ENCODE data around the gene CAMTA1.

Gene CAMTA1

GRCh38 chr1:7616076-7616832 lies 831.0 kb downstream of the CAMTA1 start:
- DNase-seq (ENCODE audit: low read depth): peak; percentile 42

DNA sequence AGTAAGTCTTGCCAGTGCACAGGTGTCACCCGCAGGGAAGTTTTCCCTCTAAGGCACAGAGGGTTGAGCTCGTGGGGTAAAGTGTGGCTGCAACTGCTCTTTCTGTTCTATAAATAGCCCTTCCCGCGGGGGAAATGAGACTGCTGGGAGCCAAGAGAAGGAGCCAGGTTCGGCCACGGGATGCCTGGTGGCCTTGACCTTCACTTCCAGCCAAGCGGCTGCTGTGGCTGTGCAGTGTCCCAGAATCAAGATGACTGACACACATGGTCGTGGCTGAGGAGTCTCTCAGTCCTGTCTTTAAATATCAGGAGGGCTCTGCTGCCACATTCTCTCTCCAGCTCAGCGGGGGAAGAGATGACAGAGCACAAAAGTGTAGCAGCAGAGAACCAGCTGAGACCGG lies 831.7 kb downstream of the CAMTA1 start:
- no peak for DNase-seq (ENCODE audit: low read depth)

DNA sequence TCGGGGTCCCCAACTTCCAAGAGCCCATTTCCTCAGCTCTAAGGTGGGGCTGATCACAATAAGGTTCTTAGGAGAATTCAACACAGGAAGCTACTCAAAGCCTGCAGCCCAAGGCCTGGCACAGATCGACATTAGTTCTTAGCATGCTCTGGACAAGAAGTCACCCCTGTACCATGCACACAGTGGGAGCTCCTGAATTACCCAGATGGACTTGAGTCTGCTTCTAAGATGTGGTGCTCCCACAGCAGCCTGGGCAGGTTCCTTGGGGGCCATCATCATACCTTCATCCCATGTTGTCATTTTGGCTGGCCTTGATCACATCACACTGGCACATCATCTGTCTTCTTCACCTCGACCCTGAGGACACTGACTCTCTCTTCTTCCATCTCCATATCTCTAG lies 832.6 kb downstream of the CAMTA1 start:
- DNase-seq (ENCODE audit: low read depth): no peak

GRCh38 chr1:7620196-7620595 lies 834.9 kb downstream of the CAMTA1 start:
- DNase-seq (ENCODE audit: low read depth): no peak

- peak; percentile 6 for DNase-seq (ENCODE audit: low read depth)
These were observed 836.3 kb downstream of the CAMTA1 start for GRCh38 chr1:7621334-7622219.

GRCh38 chr1:7623842-7624241 lies 838.6 kb downstream of the CAMTA1 start:
- no peak for DNase-seq (ENCODE audit: low read depth)

DNA sequence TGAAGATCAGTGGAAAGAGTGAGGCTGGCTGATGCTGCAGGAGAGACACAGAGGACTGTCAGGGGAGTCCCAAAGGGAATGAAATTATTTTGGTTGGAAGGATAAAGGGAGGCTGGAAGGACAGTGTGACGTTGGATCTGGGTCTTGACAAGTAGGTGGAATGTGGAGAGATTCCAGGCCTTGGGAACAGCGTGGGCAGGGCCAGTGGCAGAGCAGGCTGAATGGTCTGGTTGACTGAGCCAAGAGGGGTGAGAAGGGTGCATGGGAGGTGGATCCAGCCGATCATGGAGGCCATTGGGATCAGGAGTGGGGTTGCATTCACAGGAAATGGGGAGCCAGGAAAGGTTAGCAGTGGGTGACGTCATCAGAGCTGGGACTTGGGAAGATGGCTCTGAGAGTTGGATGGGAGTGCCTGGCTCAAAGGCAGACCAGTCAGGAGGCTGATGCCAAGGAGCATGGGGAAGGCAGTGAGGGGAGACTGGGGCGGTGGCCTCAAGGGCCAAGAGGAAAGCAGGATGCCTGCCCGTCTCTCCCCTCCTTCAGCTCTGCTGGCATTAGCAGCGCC lies 839.6 kb downstream of the CAMTA1 start:
- DNase-seq (ENCODE audit: low read depth): no peak

DNA sequence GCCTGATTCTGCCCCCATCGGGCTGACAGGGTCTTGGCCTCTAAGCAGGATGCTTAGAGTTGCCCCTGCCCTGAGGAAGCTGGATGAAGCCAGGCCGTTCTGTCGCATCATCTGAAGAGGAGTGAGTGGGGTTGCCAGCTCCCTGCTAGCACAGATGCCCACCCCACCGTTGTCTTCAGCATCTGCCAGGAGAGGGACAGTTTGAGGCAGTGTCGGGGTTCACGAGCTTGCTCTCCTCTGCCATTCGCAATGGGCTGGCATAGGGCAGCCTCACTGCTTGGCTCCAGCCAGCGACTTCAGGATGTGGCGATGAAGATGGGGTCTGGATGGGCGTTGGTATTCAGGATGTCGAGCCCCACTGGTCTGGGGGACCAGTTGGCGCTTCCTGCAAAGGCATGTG lies 840.1 kb downstream of the CAMTA1 start:
- DNase-seq (ENCODE audit: low read depth): no peak

- DNase-seq (ENCODE audit: low read depth): no peak
These were observed 843.0 kb downstream of the CAMTA1 start for GRCh38 chr1:7628273-7628672.

DNA sequence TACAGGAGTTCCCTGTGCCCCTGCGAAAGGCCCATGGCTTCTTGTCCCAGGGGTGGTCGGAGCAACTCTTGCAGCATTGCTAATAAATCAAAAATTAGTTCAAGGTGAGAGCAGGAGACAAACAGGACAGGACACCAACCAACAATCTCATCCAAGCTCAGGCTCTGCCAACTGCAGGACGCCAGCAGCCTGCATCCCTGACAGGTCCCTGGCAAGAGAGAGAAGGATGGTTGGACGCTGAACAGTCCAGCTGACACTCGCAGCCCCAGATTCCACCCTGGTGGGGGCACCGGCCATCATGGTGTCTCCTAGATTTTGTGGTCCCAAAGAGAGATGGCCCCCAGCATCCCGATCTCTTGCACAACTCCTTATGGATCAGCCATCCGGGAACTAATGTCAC lies 843.8 kb downstream of the CAMTA1 start:
- DNase-seq (ENCODE audit: low read depth): no peak

DNA sequence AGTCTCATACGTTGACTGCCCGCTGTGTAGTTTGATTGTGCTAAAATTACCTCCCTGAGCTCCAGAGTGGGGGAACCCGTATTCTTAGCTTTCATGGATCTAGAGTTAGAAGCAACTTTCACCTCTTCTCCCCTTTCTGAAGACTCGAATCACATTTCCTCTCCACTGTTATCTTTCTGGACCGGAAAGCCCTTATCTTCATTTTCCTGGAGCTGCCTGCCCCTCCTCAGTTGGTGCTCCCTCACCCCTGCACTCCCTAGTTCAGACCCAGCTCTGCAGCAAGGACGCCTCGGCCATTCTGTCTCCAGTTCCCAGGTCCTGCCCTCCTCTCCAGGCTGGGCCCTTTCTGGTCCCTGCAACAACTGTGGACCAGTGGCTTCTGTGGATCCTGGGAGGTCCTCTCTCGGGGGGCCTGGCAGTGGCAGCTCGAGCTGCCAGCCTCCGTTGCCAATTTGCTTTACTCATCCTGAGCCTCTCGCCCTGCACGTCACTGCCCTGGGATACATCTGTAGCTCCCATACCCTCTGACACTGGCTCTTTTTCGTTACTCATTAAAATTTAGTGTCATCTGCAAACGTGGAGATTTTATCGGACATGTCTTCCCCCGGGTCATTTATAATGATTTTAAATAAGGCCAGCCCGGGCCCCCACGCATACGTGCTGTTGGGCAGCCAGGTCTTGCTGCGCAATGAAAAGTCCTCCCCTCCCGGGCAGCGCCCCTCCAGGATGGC lies 844.4 kb downstream of the CAMTA1 start:
- DNase-seq (ENCODE audit: low read depth): no peak

- DNase-seq (ENCODE audit: low read depth): no peak
These were observed 845.1 kb downstream of the CAMTA1 start for GRCh38 chr1:7630378-7630777.

DNA sequence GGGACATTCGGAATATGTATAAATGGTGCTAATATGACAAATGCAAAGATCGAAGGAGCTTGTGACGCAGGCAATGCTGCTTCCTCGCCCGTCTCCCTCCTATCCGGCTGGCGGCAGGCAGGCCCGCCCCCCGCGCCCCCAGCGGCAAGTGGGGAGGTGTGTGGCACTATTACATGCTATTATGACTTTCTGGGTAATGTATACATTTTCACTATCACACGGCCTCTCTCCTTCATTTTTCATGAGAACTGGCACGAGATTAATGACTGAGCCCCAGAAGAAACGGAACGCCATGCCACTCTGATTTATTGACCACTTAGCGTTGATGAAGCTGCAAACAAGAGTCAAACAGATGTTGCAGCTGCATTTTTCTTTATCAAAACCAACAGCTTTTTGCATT lies 846.9 kb downstream of the CAMTA1 start:
- DNase-seq (ENCODE audit: low read depth): no peak

GRCh38 chr1:7632681-7633080 lies 847.4 kb downstream of the CAMTA1 start:
- no peak for DNase-seq (ENCODE audit: low read depth)

GRCh38 chr1:7633506-7634245 lies 848.4 kb downstream of the CAMTA1 start:
- DNase-seq (ENCODE audit: low read depth): no peak

GRCh38 chr1:7634546-7635240 lies 849.4 kb downstream of the CAMTA1 start:
- no peak for DNase-seq (ENCODE audit: low read depth)

DNA sequence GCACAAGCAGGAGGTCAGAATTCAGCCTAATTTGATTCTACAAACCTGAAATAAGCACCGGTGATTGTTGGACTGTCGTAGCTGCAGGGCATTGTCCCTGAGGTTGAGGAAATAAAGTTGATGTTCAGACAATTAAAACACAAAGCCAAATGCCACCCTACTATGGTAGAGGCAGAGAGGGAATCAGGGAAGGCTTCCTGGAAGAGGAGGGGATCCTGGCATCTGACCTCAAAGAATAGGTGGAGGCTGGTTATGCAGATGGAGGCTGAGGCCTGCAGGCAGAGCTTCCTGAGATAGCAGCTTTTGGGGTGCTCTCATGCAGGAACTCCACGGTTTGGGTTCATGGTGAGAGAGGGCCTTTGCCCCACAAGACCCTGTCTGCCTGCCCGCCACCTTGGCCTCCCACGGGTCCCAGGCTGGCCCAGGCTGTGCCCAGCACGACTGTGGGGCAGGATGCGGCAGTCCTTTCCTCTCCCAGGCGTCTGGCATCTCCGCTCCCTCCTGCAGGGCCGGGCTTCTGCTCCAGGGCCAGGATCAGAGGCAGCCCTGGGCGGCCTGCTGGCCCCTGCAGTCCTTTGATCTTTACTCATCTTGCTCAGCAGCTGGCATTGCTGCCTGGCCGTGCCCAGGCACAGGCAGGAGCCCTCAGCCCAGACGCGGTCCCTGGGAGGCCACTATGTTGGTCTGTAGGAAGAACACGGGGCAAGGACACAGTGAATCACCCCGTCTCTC lies 851.7 kb downstream of the CAMTA1 start:
- DNase-seq (ENCODE audit: low read depth): no peak

- no peak for DNase-seq (ENCODE audit: low read depth)
These were observed 852.8 kb downstream of the CAMTA1 start for GRCh38 chr1:7638078-7638477.

DNA sequence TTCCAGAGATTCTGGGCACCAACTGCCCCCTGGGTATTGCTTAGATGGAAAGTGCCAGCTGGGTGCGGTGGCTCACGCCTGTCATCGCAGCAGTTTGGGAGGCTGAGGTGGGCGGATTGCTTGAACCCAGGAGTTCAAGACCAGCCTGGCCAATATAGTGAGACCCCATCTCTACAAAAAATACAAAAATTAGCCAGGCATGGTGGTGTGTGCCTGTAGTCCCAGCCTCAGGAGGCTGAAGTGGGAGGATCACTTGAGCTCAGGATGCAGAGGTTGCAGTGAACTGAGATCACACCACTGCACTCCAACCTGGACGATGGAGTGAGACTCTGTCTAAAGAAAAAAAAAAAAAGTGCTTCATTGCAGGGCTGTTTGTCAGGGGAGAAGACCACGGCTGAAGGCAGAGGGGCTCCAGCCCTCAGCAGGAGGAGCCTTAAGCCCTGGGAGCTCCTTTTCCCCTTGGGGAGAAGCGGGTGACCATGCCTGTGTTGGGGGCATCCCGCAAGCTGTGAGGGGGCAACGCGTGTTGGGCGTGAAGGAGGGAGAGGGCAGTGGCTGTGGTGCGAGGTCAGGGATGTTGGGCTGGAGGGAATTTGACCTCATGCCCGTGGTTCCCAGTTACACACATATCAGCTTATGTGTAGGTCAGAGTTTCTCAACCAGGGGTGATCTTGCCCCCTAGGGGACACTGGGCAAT lies 854.3 kb downstream of the CAMTA1 start:
- no peak for DNase-seq (ENCODE audit: low read depth)

- no peak for DNase-seq (ENCODE audit: low read depth)
These were observed 855.1 kb downstream of the CAMTA1 start for GRCh38 chr1:7640350-7640749.

All from ELR (cell line).